G401 (cell line): Measurements from ENCODE around the gene PDILT. TPM values are rescaled to one million over a fixed set of nuclear protein-coding genes. Genes with fewer than 3 reads are reported as not detected.

ENCODE experiments used
- DNase-seq: peaks from one replicate; pipeline ENCODE4 v3.0.0-alpha.2; 2015; ENCODE audit warnings: low spot score
- in situ Hi-C: cut with HindIII; loops from 2 replicates; pipeline ENCODE4 v1.10.0; 2016; ENCODE audit warnings: low sequenced_read_pairs, mixed read lengths
- total RNA-seq: library from RNA; depleted of rRNA; stranded (reverse); fragments of >200 nt; shearing (Covaris generic); gene quantifications from 2 replicates; pipeline ENCODE4 v1.2.3, GENCODE V29; 2014

PDILT gene
- total RNA-seq, 1 experiment from 2014 or later: not detected

- in situ Hi-C loops: no loop called here
- no peak for DNase-seq
Observed at GRCh38 chr16:20410121-20410723, 5.7 kb upstream of the PDILT start.

GRCh38 chr16:20409398-20410120, 5.0 kb upstream of the PDILT start, which contains the start of gene ACSM5:
ACSM5 (plus strand) TSS chr16:20409534; CDS start chr16:20411485, 1,951 bp downstream.
- DNase-seq: peak; percentile 27
- in situ Hi-C loops: no loop called here

GRCh38 chr16:20402651-20403050, 1.9 kb downstream of the PDILT start:
- DNase-seq: no peak
- in situ Hi-C loops: no loop called here

- in situ Hi-C loops: no loop called here
- DNase-seq: no peak
Observed at GRCh38 chr16:20401475-20402016, 3.0 kb downstream of the PDILT start.

GRCh38 chr16:20401066-20401465, 3.5 kb downstream of the PDILT start:
- in situ Hi-C loops: no loop called here
- DNase-seq: no peak

- in situ Hi-C loops: no loop called here
- DNase-seq: no peak
Observed at GRCh38 chr16:20399185-20399584, 5.4 kb downstream of the PDILT start.

GRCh38 chr16:20398603-20399002, 5.9 kb downstream of the PDILT start:
- in situ Hi-C loops: no loop called here
- DNase-seq: no peak

- no peak for DNase-seq
- in situ Hi-C loops: no loop called here
Observed at GRCh38 chr16:20397468-20398074, 7.0 kb downstream of the PDILT start.

GRCh38 chr16:20396846-20397467, 7.6 kb downstream of the PDILT start:
- DNase-seq: no peak
- in situ Hi-C loops: no loop called here

- in situ Hi-C loops: no loop called here
- DNase-seq: no peak
Observed at GRCh38 chr16:20395946-20396345, 8.6 kb downstream of the PDILT start.

GRCh38 chr16:20393801-20394577, 10.5 kb downstream of the PDILT start:
- no peak for DNase-seq
- in situ Hi-C loops: no loop called here

- in situ Hi-C loops: no loop called here
Observed at GRCh38 chr16:20391045-20391444, 13.5 kb downstream of the PDILT start.

GRCh38 chr16:20388854-20389253, 15.7 kb downstream of the PDILT start:
- in situ Hi-C loops: no loop called here

More at GRCh38 chr16:20391045-20391444, 13.5 kb downstream of the PDILT start:
- DNase-seq: no peak

GRCh38 chr16:20387978-20388377, 16.6 kb downstream of the PDILT start:
- no peak for DNase-seq
- in situ Hi-C loops: no loop called here

More at GRCh38 chr16:20388854-20389253, 15.7 kb downstream of the PDILT start:
- DNase-seq: no peak

GRCh38 chr16:20385844-20386832, 18.4 kb downstream of the PDILT start:
- DNase-seq: peak; percentile 43
- in situ Hi-C loops: no loop called here

- in situ Hi-C loops: no loop called here
- DNase-seq: peak; percentile 73
Observed at GRCh38 chr16:20383106-20384029, 21.2 kb downstream of the PDILT start.
